Activated CD8-positive, alpha-beta memory T cell treated with anti-CD3 and anti-CD28 coated beads, Interleukin-2, amount 10 ng/mL, durations not matched to agents 7 days and 5 days (primary cell): ENCODE measurements around the gene VDAC1. TPM values are rescaled to one million over a fixed set of nuclear protein-coding genes. Genes with fewer than 3 reads are reported as not detected.

Source experiments
- ATAC-seq: fragments of 150-1000 bp; cut with Tn5 transposase; one replicate; pipeline ENCODE4 v1.10.0; 2021; ENCODE audit warnings: moderate library complexity
- CTCF ChIA-PET: fragments of 350-600 bp; sonication (Branson Sonifier 250); formaldehyde crosslinking; loops from one replicate; lab custom pipeline; 2021; ENCODE audit warnings: antibody characterized with exemption; lab: Charles Lee
- DNase-seq: peaks from one replicate; pipeline ENCODE4 v3.0.0-alpha.2; 2020
- H3K27ac Mint-ChIP-seq: one replicate; pipeline ENCODE4 v1.8.0; 2021; ENCODE audit warnings: mild to moderate bottlenecking, mixed read lengths
- H3K27me3 Mint-ChIP-seq: one replicate; pipeline ENCODE4 v1.8.0; 2021; ENCODE audit warnings: mixed read lengths
- H3K36me3 Mint-ChIP-seq: one replicate; pipeline ENCODE4 v1.8.0; 2021; ENCODE audit warnings: mild to moderate bottlenecking, mixed read lengths
- H3K4me1 Mint-ChIP-seq: one replicate; pipeline ENCODE4 v1.8.0; 2021; ENCODE audit warnings: mixed read lengths
- H3K4me3 Mint-ChIP-seq: one replicate; pipeline ENCODE4 v1.8.0; 2021; ENCODE audit warnings: mild to moderate bottlenecking, moderate library complexity, mixed read lengths
- H3K9me3 Mint-ChIP-seq: one replicate; pipeline ENCODE4 v1.8.0; 2022; ENCODE audit warnings: low read depth, mixed read lengths
- total RNA-seq, 2 experiments: library from RNA; stranded (reverse); gene quantifications; one replicate each; pipeline ENCODE4 v1.2.3, GENCODE V29; 2021

VDAC1 gene
- total RNA-seq, 2 experiments from 2014 or later, result 204 to 258 TPM

GRCh38 chr5:134018154-134018985 lies 13.6 kb upstream of the VDAC1 start:
- no peaks in the 10 kb centered on the region for H3K9me3 Mint-ChIP-seq
- CTCF ChIA-PET, result interaction anchor here (2.8 kb wide), 1 partner anchor 21 kb away, joined by 8 read pairs; no protein-coding TSS in a partner anchor
- H3K27ac Mint-ChIP-seq, result no peak overlapping the region
- no peak overlapping the region for H3K4me3 Mint-ChIP-seq
- peaks cover 8% of the 10 kb centered on the region for H3K27me3 Mint-ChIP-seq
- DNase-seq, result no peak
- H3K36me3 Mint-ChIP-seq, result no peaks in the 10 kb centered on the region
- no peak for ATAC-seq
- H3K4me1 Mint-ChIP-seq, result no peaks in the 10 kb centered on the region

GRCh38 chr5:134008266-134008749 lies 3.5 kb upstream of the VDAC1 start:
- peaks cover 6% of the 10 kb centered on the region for H3K36me3 Mint-ChIP-seq
- peaks cover 11% of the 10 kb centered on the region for H3K4me1 Mint-ChIP-seq
- no peak for DNase-seq
- peaks cover 22% of the 10 kb centered on the region for H3K27me3 Mint-ChIP-seq
- no peak overlapping the region for H3K27ac Mint-ChIP-seq
- no peak overlapping the region for H3K4me3 Mint-ChIP-seq
- no peaks in the 10 kb centered on the region for H3K9me3 Mint-ChIP-seq
- ATAC-seq, result no peak
- CTCF ChIA-PET, result interaction anchor here (0.6 to 2.0 kb wide), 3 partner anchors 18 to 133 kb away, joined by 3 to 11 read pairs (median 3); no protein-coding TSS in a partner anchor

GRCh38 chr5:134007581-134008265 lies 2.9 kb upstream of the VDAC1 start:
- Mint-ChIP-seq H3K36me3 (peaks cover 7% of the 10 kb centered on the region), H3K4me1 (peaks cover 17% of the 10 kb centered on the region), H3K4me3 (no peak overlapping the region), H3K27ac (no peak overlapping the region), H3K9me3 (no peaks in the 10 kb centered on the region), H3K27me3 (peaks cover 16% of the 10 kb centered on the region)
- CTCF ChIA-PET, result interaction anchor here (2.0 to 3.9 kb wide), 2 partner anchors 32 kb away, joined by 11 to 21 read pairs; no protein-coding TSS in a partner anchor
- no peak for ATAC-seq
- no peak for DNase-seq

GRCh38 chr5:134006115-134006514 lies 1.3 kb upstream of the VDAC1 start:
- H3K4me3 Mint-ChIP-seq, result peak overlapping the region; percentile 82
- DNase-seq, result no peak
- no peaks in the 10 kb centered on the region for H3K9me3 Mint-ChIP-seq
- peaks cover 15% of the 10 kb centered on the region for H3K36me3 Mint-ChIP-seq
- no peak overlapping the region for H3K27ac Mint-ChIP-seq
- CTCF ChIA-PET, result interaction anchor here (1.1 to 3.9 kb wide), 2 partner anchors 26 to 34 kb away, joined by 3 to 21 read pairs; no protein-coding TSS in a partner anchor
- H3K4me1 Mint-ChIP-seq, result peaks cover 30% of the 10 kb centered on the region
- H3K27me3 Mint-ChIP-seq, result peaks cover 4% of the 10 kb centered on the region
- no peak for ATAC-seq

GRCh38 chr5:134005417-134006061 lies 764 bp upstream of the VDAC1 start:
- Mint-ChIP-seq H3K4me1 (peaks cover 35% of the 10 kb centered on the region), H3K9me3 (no peaks in the 10 kb centered on the region), H3K4me3 (peak overlapping the region; percentile 82), H3K36me3 (peaks cover 20% of the 10 kb centered on the region), H3K27ac (peak overlapping the region; percentile 85), H3K27me3 (no peaks in the 10 kb centered on the region)
- DNase-seq (peak; percentile 51), ATAC-seq (no peak)
- CTCF ChIA-PET, result interaction anchor here (0.8 to 3.9 kb wide), 5 partner anchors 9 to 142 kb away, joined by 3 to 21 read pairs (median 3); no protein-coding TSS in a partner anchor

- peaks cover 21% of the 10 kb centered on the region for H3K36me3 Mint-ChIP-seq
- DNase-seq, result peak; percentile 70
- H3K4me1 Mint-ChIP-seq, result peaks cover 46% of the 10 kb centered on the region
- CTCF ChIA-PET, result interaction anchor here (0.6 to 3.9 kb wide), 7 partner anchors 10 to 515 kb away, joined by 3 to 21 read pairs (median 3); partner anchors contain the start of gene PPP2CA
- H3K27me3 Mint-ChIP-seq, result no peaks in the 10 kb centered on the region
- H3K4me3 Mint-ChIP-seq, result peak overlapping the region; percentile 90
- ATAC-seq, result peak; percentile 20
- no peaks in the 10 kb centered on the region for H3K9me3 Mint-ChIP-seq
- H3K27ac Mint-ChIP-seq, result peak overlapping the region; percentile 93
These were observed 754 bp downstream of the VDAC1 start for GRCh38 chr5:134003817-134004625.

- peak overlapping the region; percentile 93 for H3K27ac Mint-ChIP-seq
- H3K9me3 Mint-ChIP-seq, result no peaks in the 10 kb centered on the region
- H3K4me3 Mint-ChIP-seq, result peak overlapping the region; percentile 90
- ATAC-seq, result no peak
- CTCF ChIA-PET, result interaction anchor here (0.6 to 3.9 kb wide), 7 partner anchors 10 to 574 kb away, joined by 3 to 21 read pairs (median 4); partner anchors contain the start of gene PPP2CA
- peaks cover 21% of the 10 kb centered on the region for H3K36me3 Mint-ChIP-seq
- no peaks in the 10 kb centered on the region for H3K27me3 Mint-ChIP-seq
- H3K4me1 Mint-ChIP-seq, result peaks cover 46% of the 10 kb centered on the region
- DNase-seq, result peak; percentile 47
These were observed 1.5 kb downstream of the VDAC1 start for GRCh38 chr5:134003064-134003816.

GRCh38 chr5:134001938-134002731 lies 2.6 kb downstream of the VDAC1 start:
- Mint-ChIP-seq H3K27ac (peak overlapping the region; percentile 15), H3K4me1 (peaks cover 46% of the 10 kb centered on the region), H3K4me3 (peak overlapping the region; percentile 90), H3K27me3 (no peaks in the 10 kb centered on the region), H3K36me3 (peaks cover 21% of the 10 kb centered on the region), H3K9me3 (no peaks in the 10 kb centered on the region)
- CTCF ChIA-PET, result no interaction called here
- ATAC-seq (no peak), DNase-seq (no peak)

- Mint-ChIP-seq H3K27ac (peak overlapping the region; percentile 46), H3K36me3 (peaks cover 21% of the 10 kb centered on the region), H3K27me3 (no peaks in the 10 kb centered on the region)
These were observed 3.9 kb downstream of the VDAC1 start for GRCh38 chr5:134000696-134001453.

GRCh38 chr5:134000091-134000511 lies 4.7 kb downstream of the VDAC1 start:
- Mint-ChIP-seq H3K36me3 (peaks cover 20% of the 10 kb centered on the region), H3K4me1 (peaks cover 50% of the 10 kb centered on the region), H3K9me3 (no peaks in the 10 kb centered on the region), H3K27me3 (no peaks in the 10 kb centered on the region), H3K4me3 (no peak overlapping the region), H3K27ac (no peak overlapping the region)
- ATAC-seq (no peak), DNase-seq (no peak)
- CTCF ChIA-PET, result interaction anchor here (1.1 to 1.2 kb wide), 2 partner anchors 21 to 39 kb away, joined by 3 to 4 read pairs; no protein-coding TSS in a partner anchor

More at GRCh38 chr5:134000696-134001453, 3.9 kb downstream of the VDAC1 start:
- H3K4me1 Mint-ChIP-seq, result peaks cover 50% of the 10 kb centered on the region
- CTCF ChIA-PET, result interaction anchor here (1.2 kb wide), 1 partner anchor 22 kb away, joined by 3 read pairs; no protein-coding TSS in a partner anchor
- no peak overlapping the region for H3K4me3 Mint-ChIP-seq
- no peaks in the 10 kb centered on the region for H3K9me3 Mint-ChIP-seq
- DNase-seq (no peak), ATAC-seq (no peak)
